NCI-H1048 (cell line): ENCODE data around the gene KISS1R.

Experiments used
- DNase-seq: peaks from one replicate; lab custom pipeline; 2025; lab: John Stamatoyannopoulos, UW

The KISS1R gene

DNA sequence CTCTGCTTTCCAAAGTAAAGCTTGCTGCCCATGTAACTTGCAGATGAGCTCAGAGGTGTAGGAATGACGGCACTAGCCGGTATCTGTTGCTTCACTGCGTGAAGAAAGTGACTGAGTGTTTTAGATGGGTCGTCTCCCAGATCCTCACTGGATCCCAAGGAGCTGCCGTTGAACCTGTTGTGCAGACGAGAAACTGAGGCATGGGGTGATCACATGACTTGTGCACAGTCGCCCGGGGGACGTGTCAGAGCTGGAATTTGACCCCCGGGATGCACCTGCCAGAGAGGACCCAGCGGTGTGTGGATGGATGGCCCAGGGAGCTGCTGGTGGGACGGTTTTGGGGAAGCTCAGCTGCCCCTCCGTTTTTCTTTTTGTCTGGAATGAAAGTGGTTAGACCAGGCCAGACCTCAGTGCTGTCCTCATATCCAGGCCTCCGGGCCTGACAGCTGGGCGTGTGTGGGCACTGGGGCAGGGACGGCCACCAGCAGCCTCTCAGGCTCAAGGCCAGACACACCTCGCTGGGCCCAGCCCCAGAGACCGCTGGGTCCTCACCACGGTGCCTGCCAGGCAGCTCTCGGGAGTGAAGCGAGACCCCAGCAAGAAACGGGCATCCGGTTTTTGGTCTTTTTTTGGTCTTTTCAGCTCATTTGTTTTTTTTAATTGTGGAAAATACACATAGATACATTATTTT lies 21.2 kb downstream of the KISS1R start:
- no peak for DNase-seq

DNA sequence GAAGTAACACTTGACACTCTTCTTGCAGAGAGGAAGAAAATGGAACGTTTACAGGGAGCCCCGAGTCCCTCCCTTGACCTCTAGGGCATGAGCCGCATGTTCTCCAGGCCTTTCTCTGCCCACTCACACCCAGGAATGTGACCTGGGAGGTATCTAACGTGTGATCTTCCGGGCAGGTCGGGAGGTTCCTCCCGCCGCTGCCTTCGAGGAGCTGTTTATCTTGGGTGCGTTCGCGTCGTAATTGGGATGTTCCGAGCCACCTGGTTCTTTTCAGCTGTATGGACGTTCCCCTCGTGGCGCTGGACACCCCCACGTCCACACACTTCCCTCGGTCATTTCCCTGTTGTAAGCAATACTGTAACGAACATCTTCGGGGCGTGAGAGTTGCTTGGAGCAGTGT lies 22.3 kb downstream of the KISS1R start:
- DNase-seq, result no peak

DNA sequence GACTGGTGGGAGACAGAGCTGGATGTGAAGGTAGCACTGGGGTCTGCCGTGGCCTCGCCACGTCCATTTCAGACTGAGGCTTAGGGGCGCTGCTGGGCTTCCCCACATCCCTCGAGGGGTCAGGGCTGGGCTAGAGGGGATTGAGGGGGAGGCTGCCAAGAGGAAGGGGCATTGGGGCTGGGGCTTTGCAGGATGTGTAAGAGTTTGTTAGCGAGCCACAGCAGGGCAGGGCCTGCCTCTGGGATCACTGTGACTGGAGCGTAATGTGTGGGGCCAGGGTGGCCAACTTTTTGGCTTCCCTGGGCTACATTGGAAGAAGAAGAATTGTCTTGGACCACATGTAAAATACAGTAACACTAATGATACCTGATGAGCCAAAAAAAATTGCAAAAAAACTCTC lies 22.8 kb downstream of the KISS1R start:
- DNase-seq, result no peak

DNA sequence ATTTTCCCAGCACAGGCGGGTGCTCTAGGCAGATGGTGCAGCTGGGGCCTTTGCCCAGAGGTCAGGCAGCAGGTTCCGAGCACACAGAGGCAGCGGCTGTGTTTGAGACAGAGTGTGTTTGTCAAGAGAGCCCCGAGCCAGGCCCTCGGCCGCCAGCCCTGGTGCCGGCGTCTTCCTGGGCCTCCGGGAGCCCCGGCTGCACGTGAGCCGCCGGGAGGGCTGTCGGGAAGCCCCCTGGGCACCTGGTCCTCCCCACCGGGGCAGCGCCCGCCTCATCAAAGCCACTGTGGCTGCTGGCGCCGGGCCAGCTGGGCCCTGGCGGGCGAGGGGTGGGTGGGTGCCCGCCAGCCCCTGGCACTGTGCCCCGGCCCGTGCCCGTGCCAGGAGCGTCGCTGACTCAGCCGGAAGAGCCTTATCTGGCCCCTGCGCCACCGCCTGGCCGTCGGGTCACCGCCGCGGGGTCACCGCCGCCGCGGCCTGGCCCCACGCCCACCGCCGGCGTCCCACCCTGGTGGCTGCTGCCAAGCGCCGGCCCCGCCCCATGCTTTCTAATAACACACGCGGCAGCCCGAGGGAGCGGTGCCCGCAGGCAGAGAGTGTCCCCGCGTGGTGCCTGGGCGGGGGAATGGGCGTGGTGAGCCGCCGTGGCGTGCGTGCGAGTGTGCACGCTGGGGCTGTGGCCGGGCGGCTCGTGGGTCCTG lies 23.6 kb downstream of the KISS1R start:
- DNase-seq, result no peak

DNA sequence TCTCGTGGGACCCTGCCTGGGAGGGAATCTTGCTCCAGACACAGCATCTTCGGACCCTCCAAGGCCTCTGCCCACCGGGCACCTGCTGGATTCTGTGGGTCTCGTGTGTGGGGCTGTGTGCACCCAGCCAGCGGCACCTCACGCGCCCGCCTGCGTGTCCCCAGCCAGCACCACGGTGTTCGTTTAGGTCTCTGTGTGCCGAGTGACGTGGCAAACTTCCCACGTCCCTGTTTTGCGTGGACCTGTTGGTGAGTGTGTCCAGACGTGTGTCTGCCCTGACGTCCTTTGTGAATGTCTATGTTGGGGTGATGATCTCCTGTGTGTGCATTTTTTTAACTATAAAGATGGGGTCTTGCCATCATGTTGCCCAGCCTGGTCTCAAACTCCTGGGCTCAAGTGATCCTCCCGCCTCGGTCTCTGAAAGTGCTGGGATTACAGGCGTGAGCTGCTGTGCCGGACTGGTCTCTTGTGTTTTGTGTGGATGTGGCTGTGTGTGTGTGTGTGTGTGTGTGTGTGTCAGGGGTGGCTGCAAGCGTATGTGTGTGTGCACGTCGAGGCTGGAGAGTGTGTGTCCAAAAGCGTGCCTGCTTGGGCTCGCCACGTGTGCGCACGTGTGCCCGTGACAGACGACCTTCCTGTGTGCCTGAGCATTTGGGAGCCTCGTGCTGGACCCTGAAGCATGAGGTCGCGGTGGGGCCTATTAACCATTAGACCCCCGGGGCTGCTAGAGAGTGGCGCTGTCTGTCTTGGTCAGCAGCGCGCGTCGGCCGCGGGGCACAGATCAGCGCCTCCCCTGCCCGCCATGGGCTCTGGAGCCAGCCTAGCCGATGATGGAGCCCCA lies 24.4 kb downstream of the KISS1R start:
- DNase-seq, result no peak

DNA sequence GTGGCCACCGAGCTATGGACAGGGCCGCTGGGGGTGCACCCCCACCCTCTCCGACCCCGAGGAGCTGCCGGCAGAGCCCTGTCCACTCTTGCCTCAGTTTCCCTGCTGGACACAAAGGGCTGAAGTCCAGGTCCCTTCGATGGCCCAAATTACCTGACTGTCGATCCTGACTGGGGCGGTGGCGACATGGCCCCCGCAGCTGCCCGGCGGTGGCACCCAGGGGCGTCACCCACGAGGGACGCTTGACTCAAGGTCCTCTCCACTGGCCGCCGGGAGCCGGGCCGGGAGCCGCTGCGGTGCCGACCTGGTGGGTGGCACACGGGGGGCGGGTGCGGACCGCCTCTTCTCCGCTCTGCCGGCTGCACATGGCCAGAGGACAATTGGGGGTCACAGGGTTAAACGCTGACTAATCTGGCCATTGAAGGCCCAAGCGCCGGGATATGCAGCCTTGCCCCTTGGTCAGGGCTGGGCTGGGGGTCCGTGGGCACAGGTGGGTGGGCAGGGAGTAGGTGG lies 25.1 kb downstream of the KISS1R start:
- DNase-seq, result no peak

DNA sequence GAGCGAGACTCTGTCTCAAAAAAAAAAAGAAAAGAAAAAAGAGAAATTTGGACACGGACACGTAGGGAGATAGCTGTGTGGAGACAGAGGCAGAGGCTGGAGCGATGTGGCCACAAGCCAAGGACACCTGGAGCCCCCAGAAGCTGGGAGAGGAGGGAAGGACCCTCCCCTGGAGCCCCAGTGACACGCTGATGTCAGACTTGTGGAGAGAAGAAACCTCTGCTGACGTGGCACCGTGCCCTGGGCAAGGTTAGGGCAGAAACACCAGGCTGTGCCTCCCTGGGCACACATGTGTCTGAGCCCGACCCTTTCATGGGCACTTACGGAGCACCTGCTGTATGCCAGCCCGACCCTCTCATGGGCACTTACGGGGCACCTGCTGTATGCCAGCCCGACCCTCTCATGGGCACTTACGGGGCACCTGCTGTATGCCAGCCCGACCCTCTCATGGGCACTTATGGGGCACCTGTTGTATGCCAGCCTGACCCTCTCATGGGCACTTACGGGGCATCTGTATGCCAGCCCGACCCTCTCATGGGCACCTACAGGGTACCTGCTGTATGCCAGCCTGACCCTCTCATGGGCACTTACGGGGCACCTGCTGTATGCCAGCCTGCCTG lies 26.5 kb downstream of the KISS1R start:
- no peak for DNase-seq

DNA sequence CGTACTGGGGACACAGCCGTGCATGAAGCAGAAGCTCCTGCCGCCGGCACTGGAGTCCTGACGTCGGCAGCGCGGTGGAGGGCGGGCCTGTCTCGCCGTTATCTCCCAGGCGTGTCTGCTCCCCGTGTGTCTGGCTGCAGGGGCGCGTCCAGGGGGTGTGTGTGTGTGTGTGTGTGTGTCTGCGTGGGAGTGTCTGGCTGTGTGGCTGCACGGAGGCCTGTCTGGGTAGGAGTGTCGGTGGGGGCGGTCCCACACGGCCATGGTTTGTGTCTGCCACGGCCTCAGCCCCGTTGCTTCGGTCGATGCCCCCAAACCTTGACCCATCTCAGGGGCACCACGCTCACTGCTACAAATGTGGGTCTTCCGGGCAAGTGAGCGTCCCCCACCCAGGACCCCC lies 27.0 kb downstream of the KISS1R start:
- DNase-seq, result no peak

DNA sequence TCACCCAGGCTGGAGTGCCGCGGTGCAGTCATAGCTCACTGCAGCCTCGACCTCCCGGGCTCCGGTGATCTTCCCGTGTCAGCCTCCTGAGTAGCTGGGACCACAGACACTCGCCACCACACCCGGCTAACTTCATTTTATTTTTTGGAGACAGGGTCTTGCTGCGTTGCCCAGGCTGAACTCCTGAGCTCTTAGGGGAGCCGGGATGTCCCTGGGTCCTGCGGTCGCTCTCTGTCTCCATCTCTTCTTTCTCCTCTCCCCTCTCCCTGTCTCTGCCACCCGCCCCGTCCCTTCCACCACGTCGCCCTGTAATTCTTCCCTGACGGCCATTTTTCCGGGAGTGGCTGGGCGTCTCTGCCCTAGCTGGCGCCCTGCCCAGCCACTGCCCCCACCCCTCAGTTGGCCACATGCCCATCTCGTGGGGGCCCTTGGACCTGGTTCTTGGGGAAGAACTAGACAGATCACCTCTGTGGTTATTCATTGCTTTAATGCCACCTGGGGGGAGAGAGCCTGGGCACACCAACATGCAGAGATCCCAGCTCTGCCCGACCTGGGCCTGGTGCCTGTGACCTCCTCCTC lies 27.6 kb downstream of the KISS1R start:
- DNase-seq, result no peak

DNA sequence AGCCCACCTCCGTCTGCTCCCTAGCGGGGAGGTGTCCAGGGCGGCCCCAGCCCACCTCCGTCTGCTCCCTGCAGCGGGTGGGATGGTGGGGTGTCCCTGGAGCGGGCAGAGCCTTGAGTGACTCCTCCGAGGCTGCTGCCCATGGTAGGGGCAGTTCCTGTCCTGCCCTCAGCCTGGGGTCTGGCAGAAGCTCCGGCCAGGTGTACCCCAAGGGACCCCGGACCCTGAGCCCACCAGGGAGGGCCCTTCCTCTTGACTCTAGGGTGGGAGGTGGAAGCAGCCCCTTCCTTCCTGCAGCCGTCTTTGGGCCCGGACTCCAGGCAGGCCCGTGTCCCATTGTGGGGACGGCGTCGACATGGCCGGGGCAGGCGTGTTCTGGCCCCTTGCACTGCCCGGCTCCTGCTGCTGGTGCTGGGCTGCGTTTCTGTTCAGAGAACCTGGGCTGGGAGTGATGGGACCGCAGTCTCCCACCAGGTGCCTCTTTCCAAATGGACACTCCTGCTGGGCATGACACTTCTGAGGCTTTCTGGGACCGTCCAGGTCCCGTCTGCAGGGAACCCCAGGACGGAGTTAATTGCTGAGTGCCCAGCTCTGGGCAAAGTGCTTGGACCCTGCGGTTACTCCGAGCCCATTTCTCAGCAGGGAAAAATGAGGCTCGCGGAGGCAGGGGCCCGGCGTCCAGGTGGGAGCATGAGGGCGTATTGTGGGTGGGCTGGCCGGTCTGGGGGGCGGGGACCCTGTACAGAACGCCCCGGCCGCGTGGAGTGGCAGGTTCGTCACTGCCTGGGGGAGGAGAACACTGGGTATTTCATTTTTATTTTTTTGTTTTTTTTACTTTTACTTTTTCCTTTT lies 28.5 kb downstream of the KISS1R start:
- no peak for DNase-seq

DNA sequence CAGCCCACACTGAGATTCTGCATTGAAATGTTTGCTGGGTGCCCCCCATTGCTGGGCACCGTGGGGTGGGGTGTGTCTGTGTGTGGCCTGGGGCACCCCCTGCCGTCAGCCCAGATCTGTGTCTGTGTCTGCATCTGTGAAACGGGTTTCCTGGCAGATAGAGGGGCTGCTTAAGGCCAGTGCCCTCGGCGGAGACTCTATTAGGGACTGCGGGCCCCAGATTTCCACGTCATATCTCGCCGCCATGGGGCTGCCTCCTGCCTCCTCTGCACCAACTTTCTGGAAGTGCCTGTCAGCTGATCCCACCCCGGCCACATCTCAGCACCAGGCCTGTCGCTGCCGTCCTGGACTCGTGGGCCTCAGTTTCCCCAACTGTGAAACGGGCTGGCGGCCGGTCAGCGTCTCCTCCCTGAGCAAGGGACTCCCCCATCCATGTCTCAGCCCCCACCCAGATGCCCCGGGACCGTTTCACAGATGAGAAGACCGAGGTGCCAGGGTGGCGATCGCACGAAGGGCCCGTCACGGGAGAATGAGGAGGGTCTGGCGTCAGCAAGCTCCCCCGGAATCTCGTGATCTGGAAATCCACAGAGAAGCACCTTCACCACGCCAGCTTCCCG lies 30.1 kb downstream of the KISS1R start:
- no peak for DNase-seq

DNA sequence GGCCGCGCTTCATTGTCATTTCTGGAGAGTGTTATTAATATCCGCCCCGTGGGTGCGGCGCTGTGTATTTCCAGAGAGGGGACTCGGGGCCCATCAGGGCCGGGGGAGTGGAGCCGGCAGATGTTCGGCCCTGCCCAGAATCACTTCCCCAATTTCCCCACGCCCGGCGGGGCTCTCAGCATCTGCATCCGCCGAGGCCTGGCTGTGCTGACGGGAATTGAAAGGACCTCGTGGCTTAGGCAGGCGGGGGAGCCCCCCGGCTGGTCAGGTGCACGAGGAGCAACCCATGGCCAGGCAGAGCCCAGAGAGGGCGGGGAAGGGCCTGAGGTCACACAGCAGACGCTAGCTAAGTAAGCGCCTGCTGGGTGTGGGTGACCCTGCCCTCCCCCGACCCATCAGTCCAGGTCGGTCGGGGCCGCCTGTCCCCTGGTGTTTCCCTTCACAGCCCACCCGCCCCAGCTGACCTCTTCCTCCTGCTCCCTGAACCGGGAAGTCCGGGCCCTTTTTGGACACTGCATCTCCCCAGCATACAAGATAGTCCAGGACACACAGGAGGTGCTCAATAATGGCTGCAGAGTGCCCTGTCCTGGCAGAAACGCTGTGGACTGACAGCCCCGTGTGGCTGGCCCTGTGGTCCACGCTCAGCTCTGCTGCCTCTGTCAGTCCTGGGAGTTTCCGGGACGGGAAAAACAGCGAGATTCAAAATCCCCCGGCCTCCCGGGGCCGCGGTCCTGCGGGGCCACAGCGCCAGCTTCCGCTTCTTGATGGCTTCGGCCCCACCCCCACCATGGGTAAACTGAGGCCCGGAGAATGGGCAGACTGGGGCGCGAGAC lies 30.8 kb downstream of the KISS1R start:
- DNase-seq, result no peak

DNA sequence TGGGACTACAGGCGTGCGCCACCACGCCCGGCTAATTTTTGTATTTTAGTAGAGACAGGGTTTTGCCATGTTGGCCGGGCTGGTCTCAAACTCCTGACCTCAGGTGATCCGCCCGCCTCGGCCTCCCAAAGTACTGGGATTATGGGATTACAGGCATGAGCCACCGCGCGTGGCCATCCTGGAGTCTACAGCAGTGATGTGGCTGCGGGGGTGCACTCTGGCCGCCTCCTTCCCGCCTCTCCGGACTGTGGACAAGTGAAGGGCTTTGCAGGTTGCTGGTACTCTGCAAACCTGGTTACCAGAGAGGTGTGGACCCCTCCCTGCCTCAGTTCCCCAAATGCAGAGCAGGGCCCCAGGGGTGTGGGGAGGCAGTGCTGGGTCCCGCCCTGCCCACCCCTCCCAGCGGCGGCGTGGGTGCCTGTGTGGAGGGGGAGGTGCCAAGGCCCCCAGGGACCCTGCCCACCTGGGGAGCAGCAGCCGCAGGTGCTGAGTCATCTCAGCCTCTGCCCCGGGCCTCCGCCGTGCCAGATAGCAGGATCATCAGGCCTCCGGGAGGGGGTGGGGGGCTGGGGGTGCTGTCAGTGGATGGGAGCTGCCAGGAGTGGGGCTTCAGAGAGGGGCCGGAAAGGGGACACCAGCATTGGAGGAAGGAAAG lies 31.8 kb downstream of the KISS1R start:
- DNase-seq, result no peak

DNA sequence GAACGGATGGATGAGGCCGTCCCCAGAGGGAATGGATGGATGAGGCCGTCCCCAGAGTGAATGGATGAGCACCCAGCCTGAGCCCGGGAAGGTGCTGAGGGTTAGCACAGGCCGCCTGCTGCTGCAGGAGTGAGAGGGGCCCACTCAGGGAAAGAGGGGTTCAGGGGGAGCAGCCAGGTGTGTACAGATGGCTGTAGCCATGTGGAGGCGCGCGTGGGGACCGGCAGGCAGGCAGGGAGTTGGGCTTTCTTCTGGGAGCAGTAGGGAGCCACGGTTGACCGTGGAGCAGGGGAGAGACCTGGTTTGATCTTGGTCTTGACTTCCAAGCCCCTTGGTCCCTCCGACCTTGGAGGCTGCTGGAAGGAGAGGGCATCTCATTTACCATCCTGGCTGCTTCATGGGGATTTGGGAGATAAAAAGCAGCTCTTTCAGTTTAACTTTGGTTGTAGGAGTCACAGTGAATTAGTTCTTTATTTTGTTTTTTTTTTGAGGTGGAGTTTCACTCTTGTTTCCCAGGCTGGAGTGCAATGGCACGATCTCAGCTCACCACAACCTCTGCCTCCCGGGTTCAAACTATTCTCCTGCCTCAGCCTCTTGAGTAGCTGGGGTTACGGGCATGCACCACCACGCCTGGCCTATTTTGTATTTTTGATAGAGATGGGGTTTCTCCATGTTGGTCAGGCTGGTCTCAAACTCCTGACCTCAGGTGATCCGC lies 33.4 kb downstream of the KISS1R start:
- no peak for DNase-seq

DNA sequence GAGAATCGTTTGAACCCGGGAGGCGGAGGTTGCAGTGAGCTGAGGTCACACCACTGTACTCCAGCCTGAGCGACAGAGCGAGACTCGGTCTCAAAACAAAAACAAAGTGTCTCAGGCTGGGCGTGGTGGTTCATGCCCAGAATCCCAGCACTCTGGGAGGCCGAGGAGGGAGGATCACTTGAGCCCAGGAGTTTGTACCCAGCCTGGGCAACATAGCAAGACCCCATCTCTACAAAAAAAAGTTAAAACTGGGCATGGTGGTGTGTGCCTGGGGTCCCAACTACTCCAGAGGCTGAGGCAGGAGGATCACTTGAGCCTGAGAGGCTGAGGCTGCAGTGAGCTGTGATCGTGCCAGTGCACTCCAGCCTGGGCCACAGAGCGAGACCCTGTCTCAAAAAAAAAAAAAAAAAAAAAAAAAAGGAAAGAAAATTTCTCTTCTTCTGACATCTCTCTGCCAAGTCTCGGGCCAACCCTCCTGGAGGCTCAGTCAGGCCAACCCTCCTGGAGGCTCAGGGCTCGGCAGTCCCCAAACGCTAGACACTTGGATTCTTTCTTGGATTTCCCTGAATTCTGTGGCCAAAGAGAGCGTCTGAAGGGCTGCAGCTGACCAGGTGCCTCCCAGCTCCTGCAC lies 35.0 kb downstream of the KISS1R start:
- no peak for DNase-seq

DNA sequence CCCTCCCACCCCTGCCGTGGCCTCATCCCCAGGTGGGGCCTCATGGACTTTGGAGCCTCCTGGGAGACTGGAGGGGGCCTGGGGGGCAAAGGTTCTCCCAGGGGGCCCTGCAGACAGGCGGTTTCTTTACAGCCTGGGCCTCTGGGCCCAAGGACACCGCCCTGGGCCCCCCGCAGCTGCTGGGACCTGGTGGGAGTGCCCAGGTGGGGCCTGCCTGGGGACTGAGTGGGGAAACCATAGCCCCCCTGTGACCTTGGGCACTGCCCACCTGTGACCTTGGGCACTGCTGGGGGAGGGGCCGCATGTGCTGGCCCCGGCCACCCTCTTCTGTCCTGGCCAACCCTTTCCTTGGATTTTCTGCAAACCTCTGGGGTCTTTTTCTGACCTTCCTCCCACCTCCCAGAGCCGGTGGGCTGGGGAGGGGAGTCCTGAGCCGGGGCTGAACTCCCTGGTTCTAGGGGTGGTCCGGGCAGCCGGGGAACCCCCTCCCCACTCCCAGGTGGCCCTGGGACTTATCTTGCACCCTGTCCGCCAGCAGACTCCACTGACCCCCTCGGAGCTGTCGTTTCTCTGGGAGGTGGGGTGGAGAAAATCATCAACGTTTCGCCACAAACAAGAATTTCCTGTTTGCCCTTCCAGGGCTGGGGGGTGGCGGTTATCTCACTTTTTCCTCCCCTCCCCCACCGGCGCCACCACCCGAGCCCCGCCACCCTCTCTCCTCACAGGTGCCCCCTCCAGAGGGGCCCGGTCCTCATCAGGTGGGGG lies 35.7 kb downstream of the KISS1R start:
- DNase-seq, result no peak
